GM21737 (cell line): Measurements from ENCODE around the gene C5orf47.

ENCODE experiments used
- ATAC-seq: cut with Tn5 transposase; IDR thresholded peaks from one replicate; pipeline ENCODE4 v1.9.1; 2021; ENCODE audit warnings: mild to moderate bottlenecking, moderate library complexity; ENCODE audit not compliant: unreplicated experiment

C5orf47 gene, protein sequence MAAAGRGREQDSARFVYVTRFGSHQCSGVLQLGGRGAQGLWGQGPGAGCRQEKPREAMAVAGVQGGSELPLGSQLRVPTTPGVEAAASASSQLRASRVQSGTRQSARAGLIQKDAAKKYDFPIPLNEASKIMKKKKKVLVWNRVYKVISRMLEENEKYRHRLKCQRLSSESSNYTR

DNA sequence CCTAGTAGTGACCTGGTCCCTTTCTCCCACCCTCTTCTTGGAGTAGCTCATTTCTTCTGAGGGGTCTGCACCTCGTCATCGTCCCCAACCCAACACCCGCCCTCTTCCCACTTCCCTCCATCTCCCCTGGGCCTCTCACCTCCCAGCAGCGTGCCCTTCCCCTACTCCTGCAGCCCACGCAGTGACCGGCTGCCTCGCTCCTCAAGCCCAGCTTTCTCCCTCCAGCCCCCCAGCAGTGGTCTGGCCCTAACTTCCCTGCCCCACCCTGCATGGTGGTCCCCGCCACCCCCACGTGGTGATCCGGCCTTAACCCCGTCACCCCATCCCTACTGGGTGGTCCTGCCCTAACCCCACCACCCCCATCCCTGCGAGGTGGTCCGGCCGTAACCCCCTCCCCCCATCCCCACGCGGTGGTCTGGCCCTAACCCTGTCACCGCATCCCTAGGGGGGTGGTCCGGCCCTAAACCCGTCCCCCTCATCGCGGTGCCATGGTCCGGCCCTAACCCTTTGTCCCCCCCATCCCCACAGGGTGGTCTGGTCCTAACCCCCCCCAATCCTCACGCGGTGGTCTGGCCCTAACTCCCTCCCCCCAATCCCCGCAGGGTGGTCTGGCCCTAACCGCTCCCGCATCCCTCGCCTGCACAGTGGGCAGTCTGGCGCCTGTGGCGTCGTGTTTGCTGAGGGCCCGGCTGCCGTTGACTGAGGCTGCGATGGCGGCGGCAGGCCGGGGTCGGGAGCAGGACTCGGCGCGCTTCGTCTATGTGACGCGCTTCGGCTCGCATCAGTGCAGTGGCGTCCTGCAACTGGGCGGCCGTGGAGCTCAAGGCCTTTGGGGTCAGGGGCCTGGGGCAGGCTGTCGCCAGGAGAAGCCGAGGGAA is at the start of gene C5orf47:
Gene C5orf47, plus strand, starts transcription at position 617 of the 878 bp plus-strand sequence. Its CDS starts 94 bp downstream, at position 711.
- ATAC-seq = no peak

DNA sequence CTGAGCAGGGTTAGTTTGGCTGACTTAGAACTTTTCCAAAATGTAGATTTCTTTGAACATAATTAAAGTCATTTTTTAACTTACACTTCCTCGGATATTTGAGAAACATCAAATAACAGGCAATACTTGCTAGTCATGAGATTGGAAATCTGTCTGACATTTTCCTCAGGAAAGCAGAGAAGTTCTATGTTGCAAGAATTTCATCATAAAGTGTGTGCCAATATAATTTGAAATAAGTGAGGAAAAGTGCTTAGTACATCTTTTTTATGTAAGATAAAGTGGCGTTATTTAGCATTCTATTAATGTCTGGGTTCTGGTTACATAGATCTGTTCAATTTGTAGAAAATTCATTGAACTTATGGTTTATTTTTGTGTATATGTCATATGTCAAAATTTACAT is 48.7 kb upstream of the C5orf47 start:
- no peak for ATAC-seq

DNA sequence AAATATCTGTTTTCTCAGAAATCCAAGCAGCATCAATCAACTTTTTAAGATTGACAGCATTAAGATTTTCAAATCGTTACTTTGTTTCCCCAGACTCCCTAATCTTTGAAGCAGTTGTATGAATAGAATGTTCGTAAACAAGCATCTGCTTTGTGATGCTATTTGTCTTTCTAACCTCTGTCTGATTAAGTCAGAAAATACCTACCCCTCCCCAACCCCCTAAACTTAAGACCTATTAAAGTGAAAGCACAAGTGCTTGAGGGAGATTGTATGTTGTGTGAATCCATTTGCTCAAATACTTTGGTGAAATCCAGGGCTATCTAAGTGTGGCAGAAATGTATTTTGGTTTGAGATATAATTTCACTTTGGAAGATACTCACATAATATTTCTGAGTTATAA is 47.9 kb upstream of the C5orf47 start:
- ATAC-seq = no peak

DNA sequence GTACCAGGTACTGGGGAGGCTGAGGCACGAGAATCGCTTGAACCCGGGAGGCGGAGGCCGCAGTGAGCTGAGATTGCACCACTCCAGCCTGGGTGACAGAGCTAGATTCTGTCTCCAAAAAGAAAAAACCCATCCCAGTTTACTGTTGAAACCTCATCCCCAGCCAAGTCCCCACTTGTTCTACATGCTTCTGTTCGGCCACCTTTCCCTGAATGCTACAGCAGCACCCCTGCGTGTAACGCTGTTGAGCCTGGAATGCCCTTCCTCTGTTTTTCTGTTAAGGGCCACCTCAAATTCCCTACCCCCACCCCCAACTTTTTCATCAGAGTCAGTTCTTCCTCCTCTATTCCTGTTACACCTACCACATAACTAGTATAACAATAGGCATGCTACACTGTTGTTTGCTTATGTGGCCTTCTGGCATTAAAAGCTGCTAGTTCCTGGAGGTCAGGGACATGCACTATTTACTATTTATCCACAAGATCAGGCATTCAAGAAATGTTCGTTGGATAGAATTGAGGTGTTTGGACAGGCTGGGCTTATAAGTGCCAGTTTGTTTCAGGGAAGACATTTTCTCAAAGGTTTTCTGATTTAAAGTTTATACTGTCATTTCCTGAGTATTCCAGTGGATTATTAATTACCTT is 47.1 kb upstream of the C5orf47 start:
- no peak for ATAC-seq

DNA sequence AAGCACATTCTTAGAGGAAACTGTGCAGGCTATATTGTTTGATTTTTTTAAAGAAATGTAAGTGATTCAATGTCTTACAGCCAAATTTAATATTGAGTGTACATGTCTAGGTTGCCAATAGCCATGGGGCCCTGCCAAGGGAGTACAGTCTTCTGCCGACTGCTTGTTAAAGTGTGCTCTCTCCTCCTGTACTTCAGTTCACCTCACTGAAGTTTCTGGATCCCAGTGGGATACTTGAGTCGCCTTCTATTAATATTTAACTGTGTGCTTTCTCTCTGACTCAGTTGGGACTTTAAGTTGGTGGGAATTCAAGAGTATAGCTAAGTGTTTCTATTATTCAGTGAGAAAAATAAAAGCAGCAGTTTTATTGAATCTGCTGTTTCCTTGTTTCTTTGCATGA is 44.5 kb upstream of the C5orf47 start:
- no peak for ATAC-seq

DNA sequence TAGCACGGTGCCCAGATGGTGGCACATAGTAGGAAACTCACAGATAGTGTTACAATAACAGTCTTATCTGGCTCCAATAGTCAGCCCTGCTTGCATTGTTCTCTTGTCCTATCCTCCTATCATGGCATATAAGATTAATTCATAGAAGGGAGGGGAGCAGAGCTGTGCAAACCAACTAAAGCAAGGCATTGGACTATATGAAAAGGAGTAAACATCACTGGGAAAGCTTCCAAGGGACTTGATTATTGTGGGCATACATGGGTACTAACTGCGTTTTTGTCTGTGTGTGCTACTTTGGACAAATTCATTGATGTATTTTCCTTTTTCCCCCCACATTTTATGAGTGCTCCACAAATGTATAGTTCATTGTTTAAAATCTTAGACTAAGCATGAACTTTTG is 43.8 kb upstream of the C5orf47 start:
- ATAC-seq = no peak

DNA sequence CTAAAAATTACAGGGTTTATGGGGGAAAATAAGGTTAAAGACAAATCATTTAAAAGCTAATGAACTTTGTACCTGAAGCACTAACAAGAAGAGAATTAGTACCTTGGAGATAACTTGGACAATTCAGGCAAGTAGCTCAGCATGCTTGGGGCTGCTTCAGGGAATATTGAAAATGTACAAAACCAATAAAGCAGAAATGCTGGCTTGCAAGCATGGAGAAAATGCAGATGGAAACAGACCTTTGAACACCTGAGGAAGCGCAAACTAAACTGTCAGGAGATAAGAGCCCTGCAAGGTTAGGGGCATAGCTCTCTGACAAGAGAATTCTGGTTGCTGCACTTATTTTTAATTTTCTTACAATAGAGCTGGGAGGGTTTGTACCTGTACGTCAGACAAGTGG is 42.6 kb upstream of the C5orf47 start:
- ATAC-seq = no peak

DNA sequence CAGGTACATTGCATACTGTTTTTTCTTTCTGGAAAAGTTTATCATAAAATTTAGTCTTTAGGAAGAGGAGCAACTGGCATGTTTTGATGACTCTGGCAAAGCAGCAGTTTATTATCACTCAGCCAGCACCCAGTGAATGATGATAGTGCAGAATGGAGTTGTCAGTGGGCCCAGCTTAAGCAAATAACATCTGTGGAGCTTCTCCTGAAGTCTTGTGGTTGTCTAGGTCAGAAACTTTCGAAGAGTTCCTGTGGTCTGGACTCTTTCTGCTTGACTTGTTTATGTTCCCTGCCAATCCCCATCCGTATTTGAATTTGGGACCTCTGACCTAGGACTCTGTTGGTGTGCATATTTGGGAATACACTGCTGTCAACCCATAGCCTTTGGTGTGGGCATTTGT is 38.1 kb upstream of the C5orf47 start:
- ATAC-seq = no peak

DNA sequence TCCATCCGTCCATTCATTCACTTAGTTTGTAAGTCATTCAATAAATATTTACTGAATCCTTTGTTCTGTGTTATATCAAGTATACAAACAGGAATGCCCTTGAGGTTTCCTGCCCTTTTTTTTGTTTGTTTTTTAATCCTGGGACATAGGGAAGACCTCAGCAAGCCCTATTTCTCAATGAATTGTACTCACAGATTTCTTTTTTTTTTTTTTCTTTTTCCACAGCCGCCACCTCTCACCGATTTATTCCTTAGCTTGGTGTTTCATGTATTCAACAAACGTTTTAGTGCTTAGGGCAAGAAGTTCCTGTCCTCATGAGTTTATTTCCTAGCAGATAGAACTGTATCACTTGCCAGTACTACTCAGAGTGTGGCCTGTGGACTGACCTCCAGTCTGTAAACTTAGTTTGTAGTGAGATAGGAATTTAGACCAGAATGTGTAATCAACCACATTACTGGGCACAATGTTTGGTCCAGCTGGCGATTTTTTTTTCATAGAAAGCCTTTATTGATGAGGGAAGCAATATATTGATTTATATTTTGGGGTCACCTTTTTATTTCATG is 35.4 kb upstream of the C5orf47 start:
- ATAC-seq = no peak

DNA sequence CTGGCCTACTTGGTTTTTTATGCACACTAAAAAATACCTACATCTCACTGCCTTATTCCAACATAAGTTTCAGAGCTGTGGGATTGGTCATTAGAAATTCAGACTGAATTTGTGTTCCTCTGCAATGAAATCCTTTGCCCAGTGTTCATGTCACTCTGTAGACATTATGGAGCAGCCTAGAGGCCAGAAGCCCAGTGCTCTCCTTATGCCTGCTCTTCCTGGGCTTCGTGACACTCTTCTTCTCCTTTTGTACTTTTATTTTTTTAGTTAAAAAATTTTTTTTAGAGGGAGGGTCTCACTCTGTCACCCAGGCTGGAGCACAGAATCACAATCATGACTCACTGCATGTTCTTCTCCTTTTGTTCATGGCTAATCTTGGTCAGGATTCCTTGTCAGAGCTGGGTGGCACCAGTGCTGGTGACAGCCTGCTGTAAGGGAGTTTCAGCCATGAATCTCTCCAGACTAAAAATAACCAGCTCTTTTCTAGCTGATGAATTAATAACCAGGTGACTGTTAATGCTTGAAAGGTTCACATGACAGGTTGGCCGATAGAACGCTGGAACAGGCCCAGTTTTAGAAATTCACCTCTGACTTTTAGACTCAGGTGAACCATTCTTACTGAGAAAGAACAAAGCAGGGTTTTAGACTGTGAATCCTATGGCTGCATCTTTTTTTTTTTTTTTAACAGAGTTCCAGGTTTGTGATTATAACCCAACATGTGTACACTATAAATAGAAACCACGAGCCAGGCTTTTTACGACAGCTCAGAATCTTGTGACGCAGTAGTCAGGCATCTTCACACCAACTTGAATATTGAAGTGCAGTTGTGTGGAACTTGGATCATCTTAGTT is 34.1 kb upstream of the C5orf47 start:
- no peak for ATAC-seq

DNA sequence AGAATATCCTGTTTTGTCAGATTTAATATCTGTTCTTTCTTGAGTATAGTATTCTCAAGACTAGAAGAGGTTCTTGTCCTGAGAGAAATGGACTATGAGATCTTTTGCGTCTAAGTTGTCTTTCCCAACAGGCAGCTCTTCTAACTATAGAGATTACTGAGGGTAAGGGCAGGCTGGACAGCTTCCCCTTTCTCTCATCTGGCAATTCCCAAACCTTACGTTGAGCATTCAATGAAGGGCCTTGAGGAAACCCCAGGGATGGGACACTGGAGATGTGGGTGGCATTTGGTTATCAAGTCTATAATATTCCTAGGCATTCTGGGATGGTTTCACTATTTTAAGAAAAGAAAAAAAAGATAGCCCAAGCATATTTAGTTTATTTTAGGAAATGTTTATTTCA is 28.0 kb upstream of the C5orf47 start:
- no peak for ATAC-seq

DNA sequence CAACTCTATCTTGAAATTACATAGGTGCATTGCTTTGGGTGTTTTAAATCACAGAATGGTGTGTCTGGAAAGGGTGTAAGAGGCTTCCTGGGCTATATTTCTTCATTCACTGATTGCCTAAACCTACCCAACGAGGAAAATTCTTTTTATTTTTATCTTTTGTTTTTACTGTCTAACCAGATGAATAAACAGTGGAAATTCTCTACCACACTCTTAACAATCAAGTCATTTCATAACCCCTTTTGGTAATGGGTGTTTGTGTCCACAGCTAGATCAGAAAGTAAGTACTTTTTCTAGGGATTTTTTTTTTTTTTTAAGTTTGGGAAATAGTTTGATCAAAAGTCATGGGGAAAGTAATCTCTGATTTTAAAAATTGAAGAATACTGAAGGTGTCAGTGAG is 27.6 kb upstream of the C5orf47 start:
- no peak for ATAC-seq

DNA sequence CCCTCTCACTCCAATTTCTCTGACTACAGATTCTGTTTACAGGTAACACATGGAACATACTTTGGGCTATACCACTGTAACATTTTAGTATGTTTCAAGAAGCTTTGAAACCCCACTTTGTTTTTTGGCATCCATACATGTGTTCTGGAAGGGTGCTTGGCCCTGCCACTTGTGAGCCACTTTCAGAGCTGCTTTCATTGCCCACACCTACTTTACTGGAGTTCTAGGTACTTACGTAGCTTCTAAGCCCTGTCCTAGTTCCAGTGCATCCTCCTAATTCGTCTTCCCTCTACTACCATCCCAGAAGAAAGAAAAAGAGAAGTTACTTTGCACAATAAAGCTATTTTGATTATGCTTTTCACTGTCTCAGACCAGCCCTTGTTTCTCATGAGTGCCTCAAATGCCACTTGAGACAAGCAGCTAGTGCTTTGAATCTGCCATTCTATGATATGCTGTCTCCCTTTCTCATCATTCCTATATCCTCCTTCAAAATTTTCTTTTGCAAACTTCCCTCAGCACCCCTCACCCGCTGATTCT is 26.5 kb upstream of the C5orf47 start:
- no peak for ATAC-seq

DNA sequence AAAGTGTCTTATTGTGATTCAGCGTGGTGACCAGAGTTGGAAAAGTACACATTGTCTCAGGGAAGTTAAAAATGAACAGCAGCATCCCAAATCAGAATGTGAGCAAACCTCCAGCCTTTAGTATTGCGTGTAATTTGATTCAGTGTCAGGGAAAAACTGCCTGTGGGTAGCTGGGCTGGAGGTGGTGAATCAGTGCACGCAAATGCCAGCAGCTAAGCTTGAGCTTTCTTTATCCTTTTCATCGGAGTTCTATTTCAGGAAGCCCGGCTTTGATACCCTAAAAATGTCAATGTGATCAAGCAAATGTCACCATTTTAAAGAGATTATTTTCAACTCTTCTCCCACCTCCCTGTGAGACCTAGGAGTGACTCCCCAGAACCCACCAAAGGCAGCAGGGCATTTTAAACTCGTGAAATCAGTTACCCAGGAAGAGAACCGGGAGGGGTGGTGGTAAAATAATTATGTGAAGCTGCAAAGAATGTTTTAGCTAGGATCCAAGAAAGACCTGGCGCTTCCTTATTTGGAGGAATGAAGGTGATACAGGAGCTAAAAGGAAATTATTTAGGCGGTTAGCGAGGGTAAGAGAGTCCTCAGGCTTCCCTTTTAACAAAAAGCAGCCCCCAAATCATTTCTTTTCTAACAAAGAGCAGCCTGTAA is 25.7 kb upstream of the C5orf47 start:
- ATAC-seq = no peak

DNA sequence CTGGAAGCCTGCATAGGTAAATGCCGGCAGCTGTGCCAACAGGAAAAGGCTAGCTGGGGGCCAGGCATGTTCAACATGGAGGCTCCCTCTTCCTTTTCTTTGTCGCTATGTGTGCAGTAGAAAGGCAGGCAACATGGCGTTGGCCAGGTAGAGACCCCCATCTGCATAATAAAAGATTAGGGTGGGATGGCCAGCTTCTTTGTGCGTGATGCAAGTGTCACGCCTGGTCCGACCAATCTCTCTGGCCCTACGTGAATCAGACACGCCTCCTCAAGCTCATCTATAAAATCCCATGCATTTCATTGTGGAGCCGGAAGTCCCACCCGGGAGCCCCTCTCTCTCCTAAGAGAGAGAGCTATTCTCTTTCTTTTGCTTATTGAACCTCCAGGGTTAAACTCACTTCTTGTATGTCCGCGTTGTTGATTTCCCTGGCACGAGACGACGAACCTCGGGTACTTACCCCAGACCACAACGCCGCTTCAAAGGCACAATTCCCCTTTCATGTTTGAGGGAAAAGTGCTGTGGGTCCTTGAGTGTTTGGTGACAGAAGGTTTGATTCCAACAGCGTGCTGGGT is 25.0 kb upstream of the C5orf47 start:
- ATAC-seq = no peak

DNA sequence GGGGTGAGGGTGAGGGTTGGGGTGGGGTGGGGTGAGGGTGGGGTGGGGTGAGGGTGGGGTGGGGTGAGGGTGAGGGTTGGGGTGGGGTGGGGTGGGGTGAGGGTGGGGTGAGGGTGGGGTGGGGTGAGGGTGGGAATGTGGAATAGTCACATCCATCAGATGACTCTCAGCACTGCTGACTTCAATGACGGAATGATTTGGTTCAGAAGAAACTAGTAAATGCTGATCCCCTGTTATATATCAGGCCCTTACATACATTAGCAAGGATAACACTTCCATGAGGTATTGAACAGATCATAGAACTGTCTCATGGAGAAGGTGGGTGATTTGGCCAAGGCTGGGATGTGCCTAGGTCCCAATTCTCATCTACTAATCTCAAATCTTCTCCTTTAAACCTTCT is 24.5 kb upstream of the C5orf47 start:
- no peak for ATAC-seq

DNA sequence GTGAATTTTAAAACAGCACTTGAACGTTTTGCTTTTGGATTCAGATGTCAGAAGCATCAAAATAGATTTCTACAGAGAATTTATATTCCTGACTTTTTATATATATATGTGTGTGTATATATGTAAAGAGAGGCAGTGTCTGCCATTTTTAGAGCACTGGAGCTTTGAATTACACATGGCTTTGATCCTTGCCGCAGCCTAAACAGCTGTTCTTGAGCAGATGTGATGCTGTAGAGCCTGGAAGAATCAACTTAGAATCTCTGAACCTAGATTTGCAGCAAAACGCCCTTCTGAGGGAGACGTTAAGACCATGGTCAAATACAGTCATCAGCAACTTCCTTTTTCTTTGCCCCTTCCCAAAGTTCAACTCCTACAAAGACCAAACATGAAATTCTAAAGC is 21.7 kb upstream of the C5orf47 start:
- no peak for ATAC-seq

DNA sequence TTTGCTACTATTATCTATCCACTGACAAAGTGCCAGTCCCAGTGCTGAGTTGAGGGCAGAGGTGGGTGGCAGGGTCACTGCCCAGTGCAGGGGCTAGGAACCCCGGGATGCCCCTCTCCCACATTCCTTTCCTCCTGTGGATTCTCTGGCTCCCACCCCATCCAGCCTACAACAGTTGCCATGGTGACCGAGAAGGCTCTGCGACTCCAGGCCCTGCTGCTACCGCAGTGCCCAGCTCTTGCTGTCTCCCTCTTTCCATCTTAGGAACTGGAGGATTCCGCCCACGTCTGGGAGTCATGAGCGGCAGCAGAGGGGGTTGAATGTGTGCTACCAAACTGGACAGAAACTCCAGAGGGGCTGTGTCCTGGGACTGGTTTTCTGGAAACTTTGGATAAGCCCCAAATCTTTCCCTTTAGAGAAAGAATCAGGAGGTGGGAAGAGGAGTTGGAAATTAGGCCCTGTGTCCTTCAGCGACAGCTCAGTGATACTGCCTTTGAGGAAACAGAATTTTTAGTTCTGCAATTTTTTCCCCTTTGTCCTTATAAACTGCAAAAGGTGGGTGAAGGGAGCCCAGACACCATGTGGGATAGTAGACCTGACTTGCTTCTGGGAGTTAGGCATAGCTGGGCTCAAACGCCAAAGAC is 20.7 kb upstream of the C5orf47 start:
- no peak for ATAC-seq
